HG03196 (cell line): ENCODE measurements around the gene EPHA10.
"Not testable (repeated sequence)": the region's sequence is repeated elsewhere in the genome, so short reads cannot be mapped to it uniquely, and the experiment has no call there.

Source experiments
- ATAC-seq: cut with Tn5 transposase; IDR thresholded peaks from one replicate; pipeline ENCODE4 v1.9.1; 2021; ENCODE audit not compliant: unreplicated experiment

The EPHA10 gene

DNA sequence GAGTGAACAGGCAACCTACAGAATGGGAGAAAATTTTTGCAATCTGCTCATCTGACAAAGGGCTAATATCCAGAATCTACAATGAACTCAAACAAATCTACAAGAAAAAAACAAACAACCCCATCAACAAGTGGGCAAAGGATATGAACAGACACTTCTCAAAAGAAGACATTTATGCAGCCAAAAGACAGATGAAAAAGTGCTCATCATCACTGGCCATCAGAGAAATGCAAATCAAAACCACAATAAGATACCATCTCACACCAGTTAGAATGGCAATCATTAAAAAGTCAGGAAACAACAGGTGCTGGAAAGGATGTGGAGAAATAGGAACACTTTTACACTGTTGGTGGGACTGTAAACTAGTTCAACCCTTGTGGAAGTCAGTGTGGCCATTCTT, 6.5 kb upstream of the EPHA10 start:
- ATAC-seq = not testable (repeated sequence)

DNA sequence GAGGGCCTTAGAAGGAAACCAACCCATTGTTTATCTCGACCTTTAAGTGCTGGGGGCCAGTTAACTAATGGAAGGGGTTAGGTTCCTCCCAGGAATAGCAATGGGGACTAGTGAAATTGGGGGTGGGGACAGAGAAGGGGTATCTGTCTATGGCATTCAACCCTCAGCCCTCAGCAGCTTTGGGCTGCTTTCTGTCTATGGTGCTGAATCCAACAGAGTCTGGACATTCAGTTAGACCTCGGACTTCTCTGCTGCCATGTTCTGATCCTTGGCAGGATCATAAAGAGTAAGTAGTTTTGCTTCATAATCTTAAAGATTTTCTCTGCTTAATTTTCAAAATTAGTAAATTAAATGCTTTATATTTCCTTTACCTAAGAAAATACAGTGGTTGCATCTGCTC, 2.6 kb upstream of the EPHA10 start:
- ATAC-seq = no peak

DNA sequence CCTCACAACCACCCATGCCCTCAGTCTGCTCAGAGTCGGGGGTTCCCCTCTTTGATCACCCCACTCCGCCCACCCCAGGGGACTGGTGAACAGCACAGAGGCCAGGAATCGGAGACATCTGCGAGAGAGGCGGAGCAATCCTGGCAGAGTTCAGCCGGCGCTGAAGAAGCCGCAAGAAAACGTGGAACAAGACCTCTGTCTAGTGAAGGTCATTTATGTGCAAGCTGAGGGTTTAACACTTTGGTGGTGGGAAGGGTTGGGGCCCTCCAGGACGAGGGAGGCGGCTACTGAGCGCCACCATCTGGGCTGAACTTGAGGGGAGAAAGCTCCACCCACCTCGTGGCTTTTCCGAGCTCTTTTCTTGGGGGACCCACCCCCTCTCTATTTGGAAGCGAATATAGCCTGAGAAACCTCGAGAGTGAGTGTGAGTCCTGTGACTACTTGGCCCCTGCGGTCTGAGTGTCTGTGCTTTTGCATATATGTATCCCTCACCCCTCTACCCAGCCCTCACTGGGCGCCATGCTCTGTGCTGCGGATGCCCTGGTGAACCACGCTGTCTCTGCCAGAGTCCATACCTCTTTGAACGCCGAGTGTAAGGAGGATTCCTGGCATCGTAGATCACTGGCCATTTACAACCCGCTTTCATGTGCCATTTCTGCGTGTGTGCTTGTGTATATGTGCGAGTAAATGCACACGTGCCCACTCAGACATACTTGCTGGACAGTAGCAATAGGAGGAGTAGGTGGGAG, 1.2 kb upstream of the EPHA10 start:
- ATAC-seq = no peak

DNA sequence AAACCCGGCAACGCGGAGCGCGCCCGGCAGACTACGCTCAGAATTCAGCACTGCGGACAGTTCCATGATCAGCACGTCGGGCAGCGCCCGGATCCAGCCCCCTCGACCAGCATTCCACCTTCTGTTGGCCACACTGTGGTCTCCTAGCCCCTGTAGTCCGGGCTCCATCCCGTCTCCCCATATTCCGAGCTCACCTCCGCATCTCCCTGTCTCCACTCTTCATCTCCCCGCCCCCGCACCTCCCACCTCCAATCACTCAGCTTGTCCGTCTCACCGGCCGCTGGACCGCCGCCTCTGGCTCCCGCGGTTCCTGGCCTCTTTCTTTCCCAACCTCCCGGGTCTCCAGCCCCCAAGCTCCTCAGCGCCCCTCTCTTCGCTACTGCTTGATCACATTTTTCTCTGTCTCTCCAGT, 500 bp downstream of the EPHA10 start:
- no peak for ATAC-seq

DNA sequence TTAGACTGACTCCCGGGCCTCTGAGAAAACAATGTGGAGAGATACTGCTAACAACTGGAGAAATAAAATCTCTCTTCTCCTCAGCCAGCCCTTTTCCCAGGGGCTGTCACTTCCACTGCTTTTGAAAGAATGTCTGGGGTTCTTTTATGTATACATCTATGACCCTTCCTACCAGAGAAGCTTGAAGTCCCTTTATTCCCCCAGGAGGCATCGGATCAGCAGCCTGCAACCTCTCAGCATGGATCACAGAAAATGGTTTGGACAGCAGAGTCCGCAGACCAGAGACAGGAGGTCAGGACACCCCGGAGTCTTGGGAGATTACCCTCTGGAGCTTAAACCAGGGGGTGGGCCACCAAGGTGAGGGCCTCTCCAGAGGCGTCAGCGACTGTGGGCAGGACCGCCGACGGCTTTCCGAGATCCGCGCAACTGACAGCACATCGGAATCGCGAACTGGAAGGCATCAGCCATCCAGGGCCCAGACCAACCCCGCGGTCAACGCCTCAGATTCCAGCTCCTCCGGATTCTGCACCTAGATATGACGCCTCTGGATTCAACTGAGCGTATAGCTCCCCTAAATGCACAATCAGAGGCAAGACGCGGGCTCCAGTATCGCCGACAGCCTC, 1.0 kb downstream of the EPHA10 start:
- ATAC-seq = no peak

DNA sequence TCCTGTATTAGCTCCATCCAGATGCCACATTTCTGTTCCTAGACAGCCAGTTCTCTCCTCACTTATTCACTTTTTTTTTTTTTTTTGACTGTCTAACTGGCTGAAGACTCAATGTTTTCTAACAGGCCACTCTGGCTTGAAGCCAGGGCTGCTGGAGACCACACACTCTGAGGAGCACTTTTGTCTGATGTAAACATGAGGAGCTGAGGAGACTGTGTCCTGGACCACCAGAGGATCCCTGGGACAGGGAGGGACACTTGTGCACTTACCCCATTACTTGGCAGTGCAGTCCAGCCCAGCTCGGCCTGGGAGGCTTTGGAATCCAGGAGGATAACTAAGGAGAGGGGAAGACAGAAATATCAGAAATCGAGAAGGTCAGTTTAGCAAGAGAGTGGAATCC, 2.4 kb downstream of the EPHA10 start:
- no peak for ATAC-seq

DNA sequence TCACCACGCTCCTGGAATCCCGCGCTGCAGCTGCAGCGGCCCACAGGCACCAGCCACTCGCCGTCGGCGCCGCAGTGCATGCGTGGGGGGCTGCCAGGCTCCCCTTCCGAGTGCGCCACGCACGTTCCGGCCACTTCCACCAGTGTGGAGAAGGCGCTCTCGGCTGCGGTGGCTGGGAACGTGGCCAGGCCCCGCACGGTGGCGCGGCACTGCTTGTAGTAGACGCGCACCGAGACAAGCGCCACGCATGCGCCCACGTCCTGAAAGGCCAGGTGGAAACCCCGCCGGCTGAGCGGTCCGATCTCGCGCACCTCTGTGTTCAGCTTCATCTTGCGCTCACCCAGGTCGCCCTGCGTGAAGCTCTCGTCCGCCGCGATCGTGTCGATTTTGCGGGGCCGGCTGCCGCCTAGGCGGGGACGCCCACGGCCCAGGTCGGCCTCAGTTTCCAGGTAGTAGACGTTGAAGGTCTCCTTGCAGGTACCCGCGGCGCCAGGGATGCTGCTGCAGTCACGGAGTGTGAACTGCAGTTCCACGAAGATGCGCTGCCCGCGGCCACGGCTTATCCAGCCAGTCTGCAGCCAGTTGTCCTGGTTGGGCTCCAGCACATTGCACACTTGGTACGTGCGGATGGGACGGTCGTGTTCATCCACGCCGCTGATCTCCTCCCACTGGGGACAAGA, 3.4 kb downstream of the EPHA10 start:
- ATAC-seq = no peak

DNA sequence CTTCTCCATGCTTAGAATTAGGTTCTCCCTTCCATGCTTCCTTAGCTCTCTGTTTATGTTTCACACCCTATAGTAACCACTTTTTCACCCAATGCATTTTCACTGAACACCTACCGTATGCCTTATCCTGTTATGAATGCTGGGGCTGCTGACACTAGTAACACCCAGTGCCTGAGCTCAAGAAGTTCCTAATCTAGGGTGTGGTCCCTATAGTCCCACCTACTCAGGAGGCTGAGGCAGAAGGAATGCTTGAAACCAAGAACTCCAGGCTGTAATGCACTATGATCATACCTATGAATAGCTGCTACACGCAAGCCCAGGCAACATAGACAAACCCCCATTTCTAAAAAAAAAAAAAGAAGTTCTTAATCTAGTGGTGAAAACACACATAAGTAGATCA, 5.5 kb downstream of the EPHA10 start:
- ATAC-seq = no peak

DNA sequence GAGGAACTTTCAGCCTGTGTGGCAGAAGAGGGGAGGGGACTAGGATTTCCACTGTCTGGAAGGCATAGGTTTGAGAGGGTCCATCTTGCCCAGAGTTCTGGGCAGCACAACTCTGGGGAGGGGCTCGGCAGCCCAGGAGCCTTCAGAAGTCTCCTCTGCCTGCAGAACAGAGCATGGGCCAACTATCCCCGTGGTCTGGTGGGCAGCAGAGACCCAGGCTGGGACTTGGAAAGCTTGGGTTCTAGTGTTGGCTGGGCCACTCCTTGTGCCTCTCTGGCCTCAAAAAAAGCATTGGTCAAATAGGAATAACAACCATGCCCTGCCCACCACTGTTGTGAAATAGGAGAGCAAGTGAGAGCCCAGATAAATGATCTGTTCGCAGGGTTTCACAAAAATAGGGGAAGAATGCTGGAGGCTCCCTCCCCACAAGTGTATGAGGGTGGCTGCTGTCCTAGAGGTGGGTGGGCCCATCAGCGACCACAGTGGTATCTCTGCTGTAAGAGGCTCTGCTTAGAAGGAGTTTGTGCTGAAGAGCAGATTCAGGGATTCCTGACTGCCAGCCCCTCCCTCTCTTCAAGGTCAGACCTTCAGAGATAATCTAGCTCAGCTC, 8.9 kb downstream of the EPHA10 start:
- no peak for ATAC-seq

DNA sequence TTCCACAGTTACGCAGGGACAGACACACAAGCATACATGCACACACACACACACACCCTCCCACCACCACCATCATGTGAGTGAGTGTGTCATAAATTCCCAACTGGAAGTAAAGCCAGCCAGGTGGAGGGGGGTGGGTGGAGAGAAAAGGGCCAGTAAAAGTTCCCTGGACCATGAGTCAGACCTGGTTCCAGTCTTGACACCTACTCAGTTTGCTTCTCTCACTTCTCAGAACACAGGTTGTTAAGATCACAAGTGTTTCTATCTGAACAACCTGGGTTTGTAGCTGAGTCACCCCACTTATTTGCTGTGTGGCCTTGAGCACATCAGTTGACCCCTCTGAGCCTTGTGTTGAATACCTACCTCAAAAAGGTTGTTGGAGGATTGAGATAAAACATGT, 9.6 kb downstream of the EPHA10 start:
- ATAC-seq = no peak

DNA sequence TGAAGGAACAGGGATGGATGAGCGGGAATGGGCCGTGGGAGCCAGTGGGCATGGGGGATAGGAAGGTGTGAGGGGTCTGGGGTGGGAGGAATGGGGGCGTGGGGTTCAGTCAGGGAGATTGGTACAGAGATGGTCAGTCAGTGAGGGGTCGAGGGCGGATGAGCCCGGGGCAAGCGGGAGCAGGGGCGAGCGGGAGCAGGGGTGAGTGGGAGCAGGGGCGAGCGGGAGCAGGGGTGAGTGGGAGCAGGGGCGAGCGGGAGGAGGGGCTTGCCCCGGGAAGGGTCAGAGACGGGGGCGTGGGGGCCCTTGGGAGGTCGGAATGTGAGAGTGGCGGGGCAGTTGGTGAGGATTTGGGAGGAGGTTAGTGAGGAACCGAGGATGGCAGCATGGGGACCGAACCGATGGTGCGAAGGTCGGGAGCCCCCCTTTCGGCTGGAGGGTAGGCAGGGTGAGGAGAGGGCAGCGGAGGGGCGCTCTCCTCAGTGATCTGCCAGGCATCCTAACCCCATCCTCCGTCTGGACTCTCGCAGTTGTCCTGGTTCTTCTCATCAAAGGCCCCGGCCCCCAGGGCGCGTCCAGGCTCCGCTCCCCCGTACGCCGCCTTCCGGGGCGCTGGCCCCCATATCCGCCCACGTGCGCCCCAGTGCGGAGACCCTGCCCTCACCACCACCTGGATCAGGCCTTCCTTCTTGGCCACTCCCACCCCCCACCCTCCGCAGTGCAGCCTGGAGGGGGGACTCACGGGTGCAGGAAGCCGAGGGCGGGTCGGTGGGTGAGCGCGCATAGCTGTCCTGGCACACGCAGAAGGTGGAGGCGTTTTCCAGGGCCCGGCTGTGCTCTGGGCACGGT, 11.2 kb downstream of the EPHA10 start:
- no peak for ATAC-seq

DNA sequence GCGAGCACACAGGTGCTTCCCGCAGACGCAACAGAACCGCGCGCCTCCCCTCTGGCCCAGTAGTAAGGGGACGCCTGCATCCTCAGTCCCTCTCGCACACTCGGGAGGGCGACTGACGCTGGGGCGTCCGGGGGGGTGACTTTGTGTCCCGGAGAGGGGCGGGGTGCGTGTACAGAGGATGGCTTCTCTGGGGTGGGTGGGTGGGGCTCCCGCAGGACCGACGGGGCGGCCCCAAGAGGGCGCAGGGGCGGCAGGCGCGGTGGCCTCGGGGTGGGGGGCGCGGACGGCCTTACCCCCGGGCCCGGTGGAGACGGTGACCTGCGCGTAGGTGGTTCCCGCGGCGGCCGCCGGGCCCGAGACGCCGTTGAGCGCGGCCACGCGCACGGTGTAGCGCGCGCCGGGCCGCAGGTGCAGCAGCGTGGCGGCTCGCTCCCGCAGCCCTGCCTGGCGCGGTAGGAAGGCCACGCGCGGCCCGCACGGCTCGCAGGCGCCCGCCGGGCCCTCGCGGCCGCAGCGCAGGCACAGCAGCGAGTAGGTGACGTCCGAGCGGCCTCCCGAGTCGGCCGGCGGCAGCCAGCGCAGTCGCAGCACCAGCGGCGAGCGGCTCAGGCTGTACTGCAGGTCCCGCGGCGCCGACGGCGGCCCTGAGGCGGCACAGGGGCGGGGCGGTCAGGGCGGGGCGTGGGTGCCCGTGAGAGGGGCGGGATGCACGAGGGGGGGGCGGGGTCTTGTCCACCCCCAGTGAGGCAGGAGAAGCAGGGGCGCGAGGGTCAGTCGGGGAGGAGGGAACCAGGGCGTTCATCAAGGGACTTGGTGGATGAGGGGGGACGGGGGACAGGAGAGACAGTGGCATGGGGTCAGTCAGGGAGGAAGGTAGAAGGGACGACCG, 12.1 kb downstream of the EPHA10 start:
- ATAC-seq = no peak

DNA sequence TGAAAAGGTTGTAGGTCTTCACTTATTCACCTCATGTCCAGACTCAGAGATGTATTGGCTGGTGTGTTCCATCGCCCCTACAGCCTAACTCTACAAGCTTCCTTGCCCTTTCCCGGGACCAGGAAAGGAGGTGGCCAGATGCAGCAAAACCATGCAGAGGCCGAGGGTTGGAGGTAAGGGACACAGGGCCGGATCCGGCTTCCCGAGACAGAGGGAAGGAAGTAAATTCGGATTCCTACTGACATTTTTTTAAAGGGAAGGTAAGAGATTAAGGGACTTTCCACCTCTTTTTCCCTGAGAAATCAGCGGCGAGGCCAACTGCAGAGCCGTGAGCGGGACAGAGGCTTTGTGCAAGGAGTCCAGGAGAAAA, 12.7 kb downstream of the EPHA10 start:
- no peak for ATAC-seq

DNA sequence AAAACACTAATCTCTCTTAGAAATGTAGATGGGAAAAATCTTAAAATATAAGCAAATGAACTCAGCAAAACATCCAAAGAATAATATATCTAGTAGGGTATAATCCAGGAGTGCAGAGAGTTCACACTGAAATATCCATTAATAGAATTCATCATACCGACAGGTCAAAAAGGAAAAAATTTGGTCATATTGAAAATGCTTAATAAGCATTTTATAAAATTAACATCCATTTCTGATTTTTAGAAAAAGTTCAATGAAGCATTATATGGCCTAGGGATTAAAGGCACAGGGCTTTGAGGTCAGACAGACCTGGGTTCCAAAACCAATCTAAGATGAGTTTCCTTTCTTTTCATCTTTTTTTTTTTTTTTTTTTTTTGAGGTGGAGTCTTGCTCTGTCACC, 16.4 kb downstream of the EPHA10 start:
- no peak for ATAC-seq

DNA sequence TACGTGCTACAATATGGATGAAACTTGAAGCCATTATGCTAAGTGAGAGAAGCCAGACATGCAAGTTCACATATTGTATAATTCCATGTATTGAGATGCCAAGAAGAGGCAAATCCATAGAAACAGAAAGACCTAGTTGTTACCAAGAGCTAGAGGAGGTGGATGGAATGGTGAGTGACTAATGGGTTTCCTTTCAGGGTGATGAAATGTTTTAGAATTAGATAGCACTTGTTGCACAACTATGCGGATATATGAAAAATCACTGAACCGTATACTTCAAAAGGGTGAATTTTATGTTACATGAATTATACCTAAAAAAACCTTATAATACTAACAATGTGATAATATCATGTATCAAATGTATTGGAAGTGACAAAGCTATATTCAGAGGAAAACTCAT, 18.1 kb downstream of the EPHA10 start:
- no peak for ATAC-seq

DNA sequence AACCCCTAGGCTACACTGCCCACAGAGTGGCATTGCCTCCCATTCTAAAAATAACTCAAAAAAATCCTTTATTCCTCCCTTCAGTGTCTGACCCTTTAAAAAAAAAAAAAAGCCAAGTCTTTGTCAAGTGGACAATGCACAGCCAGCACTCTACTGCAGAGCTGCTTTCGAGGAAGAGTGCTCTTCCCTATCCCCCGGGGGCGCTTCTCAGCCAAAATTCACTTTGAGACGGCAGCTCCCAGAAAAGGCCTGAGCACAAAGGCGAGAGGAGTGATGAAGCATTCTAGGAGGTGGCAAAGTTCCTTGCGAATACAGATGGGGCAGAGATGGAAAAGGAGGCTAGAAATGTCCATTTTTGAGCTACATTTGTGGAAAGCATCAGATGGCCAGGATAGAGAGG, 23.3 kb downstream of the EPHA10 start:
- ATAC-seq = no peak

DNA sequence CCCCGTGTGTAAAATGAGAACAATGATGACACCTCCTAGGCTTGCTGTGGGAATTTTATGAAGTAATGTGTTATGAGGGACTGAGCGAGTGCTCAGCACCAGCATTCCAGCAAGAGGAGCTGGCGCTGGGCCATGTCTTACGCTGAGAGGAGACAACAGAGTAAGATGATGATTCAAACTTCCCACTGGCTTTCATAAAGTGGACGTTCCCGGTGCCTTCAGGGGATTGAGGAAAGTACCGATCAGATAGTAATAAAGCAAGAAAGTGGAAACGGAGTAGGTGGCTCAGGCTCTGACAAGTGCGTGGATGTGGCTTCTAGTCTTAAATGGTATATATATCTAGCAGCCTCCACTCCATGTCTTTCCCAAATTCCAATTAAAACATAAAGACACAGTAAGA, 23.8 kb downstream of the EPHA10 start:
- ATAC-seq = no peak

DNA sequence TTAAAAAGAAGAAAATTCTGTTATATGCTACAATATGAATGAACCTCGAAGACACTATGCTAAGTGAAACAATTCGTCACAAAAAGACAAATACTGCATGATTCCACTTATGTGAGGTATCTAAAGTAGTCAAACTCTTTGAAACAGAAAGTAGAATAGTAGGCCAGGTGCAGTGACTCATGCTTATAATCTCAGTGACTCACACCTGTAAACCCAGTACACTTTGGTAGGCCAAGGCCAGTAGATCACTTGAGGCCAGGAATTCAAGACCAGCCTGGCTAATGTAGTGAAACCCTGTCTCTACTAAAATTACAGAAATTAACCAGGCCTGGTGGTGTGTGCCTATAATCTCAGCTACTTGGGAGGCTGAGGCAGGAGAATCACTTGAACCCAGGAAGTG, 25.7 kb downstream of the EPHA10 start:
- ATAC-seq = no peak

DNA sequence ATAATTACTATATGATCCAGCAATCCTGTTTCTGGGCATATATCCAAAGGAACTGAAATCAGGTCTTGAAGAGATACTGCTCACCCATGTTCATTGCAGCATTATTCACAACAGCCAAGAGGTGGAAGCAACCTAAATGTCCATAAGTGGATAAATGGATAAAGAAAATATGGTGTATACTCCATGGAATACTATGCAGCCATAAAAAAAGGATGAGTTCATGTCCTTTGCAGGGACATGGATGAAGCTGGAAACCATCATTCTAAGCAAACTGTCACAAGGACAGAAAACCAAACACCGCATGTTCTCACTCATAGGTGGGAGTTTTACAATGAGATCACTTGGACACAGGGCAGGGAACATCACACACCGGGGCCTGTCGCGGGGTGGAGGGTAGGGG, 26.3 kb downstream of the EPHA10 start:
- ATAC-seq = not testable (repeated sequence)

DNA sequence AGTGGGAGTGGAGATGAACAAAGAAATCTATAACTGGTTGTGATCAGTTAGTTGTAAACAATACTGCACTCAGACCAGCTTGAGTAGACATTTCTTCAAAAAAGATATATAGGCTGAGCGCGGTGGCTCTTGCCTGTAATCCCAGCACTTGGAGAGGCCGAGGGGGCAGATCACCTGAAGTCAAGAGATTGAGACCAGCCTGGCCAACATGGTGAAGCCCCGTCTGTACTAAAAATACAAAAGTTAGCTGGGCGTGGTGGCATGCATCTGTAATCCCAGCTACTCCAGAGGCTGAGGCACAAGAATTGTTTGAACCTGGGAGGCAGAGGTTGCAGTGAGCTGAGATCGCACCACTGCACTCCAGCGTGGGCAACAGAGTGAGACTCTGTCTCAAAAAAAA, 26.9 kb downstream of the EPHA10 start:
- ATAC-seq = not testable (repeated sequence)
